NCI-H146 treated with DMSO at 0.1 percent for 48 hours (cell line): ENCODE measurements around the gene FMN2.

Source experiments
- DNase-seq: peaks from one replicate; lab custom pipeline; 2025; ENCODE audit not compliant: unreplicated experiment; lab: John Stamatoyannopoulos, UW

The FMN2 gene

DNA sequence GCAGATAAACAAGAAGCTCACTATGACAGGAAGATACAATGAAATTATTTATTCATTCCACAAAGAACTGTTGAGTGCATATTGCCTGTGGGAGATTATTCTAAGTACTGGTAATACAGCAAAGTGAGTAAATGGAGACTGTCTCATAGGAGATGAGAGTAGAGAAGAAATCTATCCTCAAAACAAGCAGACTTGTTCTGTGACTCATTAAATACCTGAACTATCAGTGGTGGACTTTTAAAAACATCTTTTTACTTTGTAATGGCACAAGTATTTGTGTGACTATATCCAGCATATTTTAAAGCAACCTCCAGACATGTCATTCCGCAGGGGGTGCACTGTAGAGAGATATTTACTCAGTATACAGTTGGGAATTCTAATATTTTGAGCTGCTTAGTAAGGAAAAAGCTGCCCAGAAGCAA, 259.2 kb downstream of the FMN2 start:
- no peak for DNase-seq

DNA sequence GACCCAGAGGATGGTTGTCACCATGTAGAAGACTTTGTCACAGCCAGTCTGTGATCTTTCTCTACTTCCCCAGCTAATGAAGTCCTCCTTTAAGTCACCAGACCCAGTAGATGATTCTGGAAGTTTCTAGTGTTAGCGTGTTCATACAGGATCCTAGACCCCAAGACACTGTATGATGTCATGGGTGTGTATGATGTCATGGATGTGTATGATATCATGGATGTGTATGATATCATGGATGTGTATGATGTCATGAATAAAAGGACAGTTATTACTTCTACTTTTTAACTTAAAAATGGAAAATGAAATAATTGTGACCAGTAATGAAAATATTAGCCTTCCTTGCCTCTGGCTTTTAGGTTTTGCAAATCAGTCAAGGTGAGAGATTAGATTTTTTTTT, 260.0 kb downstream of the FMN2 start:
- no peak for DNase-seq

DNA sequence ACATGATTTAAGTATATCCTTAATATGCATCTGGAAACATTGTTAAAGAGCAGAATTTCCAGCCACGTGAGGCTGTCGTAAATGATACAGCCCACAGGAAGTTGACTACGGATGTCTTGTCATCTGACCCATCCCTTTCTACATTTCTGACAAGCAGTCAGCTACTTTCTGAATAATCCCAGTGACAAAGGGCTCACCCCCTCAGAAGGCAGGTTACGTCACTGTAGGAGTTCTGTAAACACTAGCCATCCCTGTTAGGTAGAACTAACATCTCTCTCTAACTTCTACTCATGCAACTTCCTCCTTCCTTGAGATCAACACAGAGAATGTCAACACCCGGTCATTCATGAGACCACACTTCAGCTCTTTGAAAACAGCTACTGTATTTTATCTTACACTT, 261.1 kb downstream of the FMN2 start:
- DNase-seq: no peak

GRCh38 chr1:240356568-240356967, 264.9 kb downstream of the FMN2 start:
- DNase-seq: no peak

DNA sequence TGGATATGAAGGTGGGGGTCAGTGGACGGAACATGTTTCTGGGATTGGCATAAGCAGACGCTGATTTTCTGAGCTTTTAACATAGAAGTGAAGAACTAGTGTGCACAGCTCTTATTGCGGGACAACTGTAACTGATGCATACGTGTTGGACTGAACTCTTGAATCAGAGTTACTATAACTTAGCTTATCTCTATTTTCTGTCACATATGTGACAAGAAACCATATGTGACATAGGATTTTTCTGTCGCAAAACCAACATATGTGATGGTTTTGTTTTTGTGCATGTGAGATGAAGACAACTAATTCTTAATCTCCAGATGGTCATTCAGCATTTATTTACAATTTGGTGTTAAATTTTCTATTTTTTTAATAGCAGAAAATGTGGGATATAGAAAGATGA, 270.4 kb downstream of the FMN2 start:
- DNase-seq: no peak

DNA sequence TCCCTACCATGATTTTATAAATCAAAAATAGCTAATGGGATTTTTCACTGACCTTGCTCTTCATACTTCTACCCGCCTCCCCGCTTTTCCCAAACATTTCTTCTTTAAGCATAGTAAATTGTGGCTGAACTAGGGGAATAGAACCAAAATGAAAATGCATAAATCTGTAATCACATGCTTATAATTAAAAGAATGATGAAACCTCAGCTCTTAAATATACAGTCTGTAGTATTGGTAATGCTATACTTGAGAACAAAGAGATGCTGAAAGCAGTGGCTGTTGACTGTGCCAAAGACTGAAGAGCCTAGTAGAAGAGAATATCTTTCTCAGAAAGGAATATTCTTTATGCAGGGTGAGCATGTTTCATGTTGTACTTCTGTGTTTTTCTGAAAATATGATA, 271.1 kb downstream of the FMN2 start:
- no peak for DNase-seq

GRCh38 chr1:240363315-240363714, 271.6 kb downstream of the FMN2 start:
- no peak for DNase-seq

DNA sequence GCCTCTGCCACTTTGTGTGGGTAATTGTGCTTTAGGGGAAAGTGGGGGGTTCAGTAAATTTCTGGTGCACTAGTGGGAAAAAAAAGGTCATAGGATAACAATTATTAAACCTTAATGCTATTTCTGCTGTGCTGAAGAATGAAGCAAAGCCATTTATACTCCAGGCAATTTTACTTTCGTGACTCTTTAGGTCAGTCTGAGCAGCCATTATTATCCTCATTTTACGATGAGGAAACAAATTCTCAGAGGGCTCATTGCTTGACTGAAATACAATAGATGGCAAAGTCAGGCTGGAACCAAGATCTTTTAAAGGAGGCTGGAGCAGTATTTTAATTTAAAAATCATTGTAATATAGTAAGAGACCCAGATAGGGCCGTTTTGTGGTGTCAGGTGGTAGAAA, 272.2 kb downstream of the FMN2 start:
- no peak for DNase-seq

- no peak for DNase-seq
Observed at GRCh38 chr1:240366636-240367035, 275.0 kb downstream of the FMN2 start.

GRCh38 chr1:240385551-240385950, 293.9 kb downstream of the FMN2 start:
- no peak for DNase-seq

DNA sequence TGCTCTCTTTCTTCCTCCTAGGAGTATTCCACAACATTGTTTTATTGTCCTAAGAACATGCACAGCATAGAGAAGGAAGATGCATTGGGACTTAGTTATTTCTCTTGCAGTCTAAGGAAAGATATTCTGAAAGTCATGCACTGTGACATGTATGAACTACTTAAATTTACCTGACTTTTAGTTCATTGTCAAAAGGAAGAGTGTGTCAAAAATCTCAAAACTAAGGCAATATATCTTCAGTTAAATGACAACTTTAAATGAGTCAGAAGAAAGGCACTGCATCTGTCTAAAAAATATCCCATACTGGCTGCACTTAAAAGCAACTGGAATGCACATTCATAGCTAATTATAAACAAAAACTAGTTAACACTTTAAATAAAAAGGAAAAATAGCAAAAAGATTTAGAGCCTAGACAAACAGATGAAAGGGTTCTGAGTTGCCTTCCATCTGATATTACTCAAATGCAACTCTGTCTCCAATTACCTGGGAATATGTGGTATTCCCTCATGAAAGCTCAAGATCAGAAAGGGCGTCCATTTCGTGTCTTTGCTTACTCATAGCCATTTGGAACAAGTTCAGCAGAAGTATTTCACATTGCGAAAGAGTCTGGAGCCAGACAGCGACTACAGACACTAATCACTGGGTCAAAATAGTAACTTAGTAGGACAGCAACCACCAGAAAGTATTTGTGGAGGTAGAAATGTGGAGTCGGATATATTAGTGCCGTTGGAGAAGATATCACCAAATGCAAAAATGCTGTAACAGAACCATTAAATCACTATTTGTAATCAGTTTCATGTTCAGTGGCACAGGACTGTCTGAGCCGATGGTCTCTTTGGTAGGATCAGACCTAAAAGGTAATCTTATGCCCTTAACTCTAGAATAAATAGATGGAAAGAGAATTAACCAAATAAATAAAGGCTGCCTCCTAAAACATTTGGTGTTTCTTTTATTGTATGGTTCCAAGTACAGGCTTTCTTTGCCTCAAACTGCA, 294.6 kb downstream of the FMN2 start:
- DNase-seq: no peak

DNA sequence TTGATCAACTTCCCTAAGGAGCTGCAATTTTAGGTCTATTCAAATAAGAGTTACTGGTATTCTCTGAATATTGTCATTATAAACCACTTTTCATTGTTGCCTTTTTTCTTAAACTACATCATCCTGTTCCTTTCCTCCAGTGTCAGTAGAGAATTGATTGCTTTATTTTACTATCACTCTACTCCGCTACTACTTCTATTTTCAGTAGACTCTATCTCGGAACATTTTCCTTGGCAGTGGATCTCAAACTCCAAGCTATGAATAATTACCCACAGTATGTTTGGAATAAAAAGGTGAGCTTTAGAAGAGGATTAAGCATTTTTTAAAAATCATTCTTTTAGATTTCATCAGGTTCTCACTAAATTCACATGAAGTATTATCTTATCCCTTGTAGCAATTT, 295.4 kb downstream of the FMN2 start:
- no peak for DNase-seq

DNA sequence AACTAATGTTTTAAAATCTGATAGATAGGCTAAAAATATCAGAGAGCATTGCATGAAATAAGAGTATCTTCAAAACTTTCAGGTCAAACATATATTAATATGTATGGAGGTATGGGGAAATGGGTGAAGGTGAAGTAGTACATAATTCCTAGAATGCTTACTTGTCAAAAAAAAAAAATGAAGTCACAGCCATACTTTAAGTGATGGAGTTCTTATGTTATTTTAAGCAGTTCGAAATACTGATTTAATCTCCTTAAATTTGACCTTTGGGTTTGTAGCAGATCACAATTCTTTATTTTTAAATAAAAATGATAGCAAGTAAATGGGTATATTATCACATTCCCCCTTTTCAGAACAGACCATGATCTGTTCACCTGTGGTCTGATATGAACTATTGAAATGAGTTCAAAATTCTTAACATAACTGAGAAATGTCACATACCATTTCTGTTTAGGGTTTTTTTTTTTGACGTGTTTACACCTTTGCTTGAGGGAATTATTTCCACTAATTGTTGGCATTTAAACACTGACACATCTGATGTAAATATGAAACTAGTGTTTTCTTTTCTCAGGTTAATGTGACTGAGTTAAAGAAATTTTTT, 300.1 kb downstream of the FMN2 start:
- no peak for DNase-seq

- no peak for DNase-seq
Observed at GRCh38 chr1:240394353-240394752, 302.7 kb downstream of the FMN2 start.

- no peak for DNase-seq
Observed at GRCh38 chr1:240395336-240395735, 303.7 kb downstream of the FMN2 start.

GRCh38 chr1:240399381-240399780, 307.7 kb downstream of the FMN2 start:
- DNase-seq: no peak

- DNase-seq: no peak
Observed at GRCh38 chr1:240401731-240402130, 310.0 kb downstream of the FMN2 start.

DNA sequence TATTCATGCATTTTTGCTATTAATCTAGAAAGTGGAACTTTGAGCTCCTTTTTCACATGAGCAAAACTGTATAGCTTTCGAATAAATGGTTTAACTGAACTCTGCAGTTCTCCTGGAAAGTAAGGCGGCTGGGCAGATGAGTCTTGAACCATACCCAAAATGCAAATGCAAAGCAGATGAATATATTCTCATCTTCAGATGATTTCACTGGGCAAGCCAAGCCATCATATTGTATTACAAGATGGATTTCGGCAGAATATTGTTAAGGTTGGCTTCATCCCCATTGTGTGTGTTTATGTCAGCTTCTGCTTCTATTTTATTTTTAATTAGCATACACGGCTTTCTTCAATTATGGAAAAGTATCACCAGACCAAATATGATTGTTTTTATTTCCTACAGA, 310.6 kb downstream of the FMN2 start:
- DNase-seq: no peak

- DNase-seq: no peak
Observed at GRCh38 chr1:240404286-240404685, 312.6 kb downstream of the FMN2 start.

GRCh38 chr1:240405751-240406150, 314.1 kb downstream of the FMN2 start:
- no peak for DNase-seq

DNA sequence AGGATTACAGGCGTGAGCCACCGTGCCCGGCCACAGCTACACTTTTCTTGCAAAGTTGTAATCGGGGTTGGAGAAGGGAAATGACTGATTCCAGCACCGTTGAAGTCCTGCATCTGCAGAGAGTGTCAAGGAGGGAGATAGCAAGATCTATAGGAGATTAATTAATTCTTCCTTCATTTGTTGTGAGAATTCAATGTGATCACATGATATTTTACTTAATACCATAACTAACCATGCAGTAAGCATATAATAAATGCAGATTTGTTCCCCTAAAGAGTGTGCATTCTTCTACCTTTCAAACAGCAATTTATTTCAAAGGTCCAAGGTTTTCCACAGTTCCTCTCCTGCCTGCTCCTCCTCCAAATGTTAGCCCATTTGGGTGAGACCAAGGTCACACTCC, 315.7 kb downstream of the FMN2 start:
- no peak for DNase-seq

GRCh38 chr1:240409615-240410014, 317.9 kb downstream of the FMN2 start:
- no peak for DNase-seq
